ENCODE measurements around the gene RAPGEF1. TPM values are rescaled to one million over a fixed set of nuclear protein-coding genes. Genes with fewer than 3 reads are reported as not detected.

RAPGEF1 gene
- total and polyA plus RNA-seq, 10 donors = 16.9 to 137 (median 104) TPM

DNA sequence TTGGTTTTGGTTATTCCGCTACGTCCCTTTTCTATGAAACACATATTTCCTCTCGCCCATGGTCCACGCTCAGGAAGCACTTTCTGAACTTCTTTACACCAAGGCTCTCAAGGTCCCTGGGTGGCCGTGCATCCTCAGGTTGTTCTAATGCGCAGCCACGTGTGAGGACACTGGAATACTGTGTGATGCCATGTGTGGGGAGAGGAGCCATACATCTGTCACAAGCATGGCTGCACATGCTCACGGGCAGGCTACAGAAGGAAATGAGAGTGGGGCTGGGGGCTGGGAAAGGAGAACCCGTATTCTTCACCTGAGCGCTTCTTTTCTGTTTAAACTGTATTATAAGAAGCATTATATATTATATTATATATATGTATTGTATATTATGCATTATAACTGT, 157.8 kb downstream of the RAPGEF1 start:
- intact Hi-C loops (cut with DNase I; ENCODE audit: low total_unique reads) = no loop called here
- peaks cover 21 to 59% (median 43%) of the 10 kb centered on the region in 6 donors for H3K4me1 ChIP-seq

DNA sequence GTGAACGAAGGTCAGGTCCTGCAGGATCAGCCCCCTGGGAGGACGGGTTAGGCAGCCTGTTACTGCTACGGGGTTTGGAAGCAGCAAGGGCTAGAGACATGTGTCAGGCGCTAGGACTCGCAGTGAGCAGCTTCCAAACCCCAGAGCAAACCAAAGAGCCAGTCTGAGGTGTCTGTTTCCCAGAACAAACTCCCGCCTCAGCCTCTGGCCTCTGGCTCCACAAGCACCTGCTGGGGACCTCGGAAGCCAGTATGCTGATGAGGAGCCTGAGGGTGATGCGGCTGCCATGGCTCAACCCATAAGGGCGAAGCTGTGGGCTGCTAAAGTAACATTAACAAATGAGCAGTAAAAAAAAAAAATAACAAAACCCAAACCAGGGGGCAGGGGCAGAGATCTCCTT, 159.5 kb downstream of the RAPGEF1 start:
- intact Hi-C loops (cut with DNase I; ENCODE audit: low total_unique reads) = no loop called here
- peaks cover 17 to 51% (median 37%) of the 10 kb centered on the region in 6 donors for H3K4me1 ChIP-seq
- no peak overlapping the region for H3K4me3 ChIP-seq
- no peaks in the 10 kb centered on the region for H3K9me3 ChIP-seq
- DNase-seq = no peak
- H3K27me3 ChIP-seq (replicated peaks in 1 of 7) = no peaks in the 10 kb centered on the region
- peak overlapping the region in 2 of 8 donors; percentile 75 to 89 for H3K27ac ChIP-seq
- WGBS, 5 donors = 96 to 100% (median 98%) methylated on average over 9 of the region's 9 CpGs
- H3K36me3 ChIP-seq = peaks cover 8 to 100% (median 77%) of the 10 kb centered on the region in 6 donors
- TF ChIP-seq, protein P1, sequence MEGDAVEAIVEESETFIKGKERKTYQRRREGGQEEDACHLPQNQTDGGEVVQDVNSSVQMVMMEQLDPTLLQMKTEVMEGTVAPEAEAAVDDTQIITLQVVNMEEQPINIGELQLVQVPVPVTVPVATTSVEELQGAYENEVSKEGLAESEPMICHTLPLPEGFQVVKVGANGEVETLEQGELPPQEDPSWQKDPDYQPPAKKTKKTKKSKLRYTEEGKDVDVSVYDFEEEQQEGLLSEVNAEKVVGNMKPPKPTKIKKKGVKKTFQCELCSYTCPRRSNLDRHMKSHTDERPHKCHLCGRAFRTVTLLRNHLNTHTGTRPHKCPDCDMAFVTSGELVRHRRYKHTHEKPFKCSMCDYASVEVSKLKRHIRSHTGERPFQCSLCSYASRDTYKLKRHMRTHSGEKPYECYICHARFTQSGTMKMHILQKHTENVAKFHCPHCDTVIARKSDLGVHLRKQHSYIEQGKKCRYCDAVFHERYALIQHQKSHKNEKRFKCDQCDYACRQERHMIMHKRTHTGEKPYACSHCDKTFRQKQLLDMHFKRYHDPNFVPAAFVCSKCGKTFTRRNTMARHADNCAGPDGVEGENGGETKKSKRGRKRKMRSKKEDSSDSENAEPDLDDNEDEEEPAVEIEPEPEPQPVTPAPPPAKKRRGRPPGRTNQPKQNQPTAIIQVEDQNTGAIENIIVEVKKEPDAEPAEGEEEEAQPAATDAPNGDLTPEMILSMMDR (IDR thresholded peaks at IDR 0.05 in 8 of 11, conservative IDR thresholded peaks at IDR 0.05 in 3 of 11) = no peak
- TF ChIP-seq POLR2A (IDR thresholded peaks at IDR 0.05) (no peak), POLR2AphosphoS5 (IDR thresholded peaks at IDR 0.05) (no peak)

More for the DNA sequence above, 157.8 kb downstream of the RAPGEF1 start:
- Histone ChIP-seq H3K4me3 (no peak overlapping the region), H3K9me3 (no peaks in the 10 kb centered on the region), H3K27ac (no peak overlapping the region), H3K36me3 (peaks cover 8 to 88% (median 68%) of the 10 kb centered on the region in 6 donors), H3K27me3 (replicated peaks in 1 of 7) (no peaks in the 10 kb centered on the region)
- DNase-seq = no peak
- TF ChIP-seq POLR2A (IDR thresholded peaks at IDR 0.05) (no peak), POLR2AphosphoS5 (IDR thresholded peaks at IDR 0.05) (no peak)
- TF ChIP-seq, protein P1 (IDR thresholded peaks at IDR 0.05 in 8 of 11, conservative IDR thresholded peaks at IDR 0.05 in 3 of 11) = no peak
- 81 to 94% (median 90%) methylated on average over 10 of the region's 10 CpGs for WGBS, 5 donors

DNA sequence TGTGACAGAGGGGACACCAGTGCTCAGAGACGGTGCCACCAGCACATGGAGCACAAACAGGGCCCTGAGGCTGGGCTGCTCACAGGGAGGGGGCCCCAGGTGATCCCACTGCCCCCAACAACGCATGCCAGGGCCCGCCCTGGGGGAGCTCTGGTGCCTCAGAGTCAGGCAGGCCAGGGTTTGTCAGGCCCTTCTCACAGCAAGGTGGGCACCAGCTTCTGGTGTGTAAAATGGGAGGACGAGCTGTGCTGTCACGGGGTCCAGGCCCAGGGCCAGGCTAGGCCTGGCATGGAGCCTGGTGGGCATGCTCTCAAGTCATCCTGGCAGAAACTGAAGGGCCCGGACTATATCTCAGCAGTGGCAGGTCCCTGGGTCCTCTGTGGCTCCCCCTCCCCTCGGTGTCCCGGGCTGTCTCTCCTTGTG, 160.1 kb downstream of the RAPGEF1 start:
- intact Hi-C loops (cut with DNase I; ENCODE audit: low total_unique reads) = no loop called here
- TF ChIP-seq POLR2A (IDR thresholded peaks at IDR 0.05) (no peak), POLR2AphosphoS5 (IDR thresholded peaks at IDR 0.05) (no peak)
- TF ChIP-seq, protein P1 (IDR thresholded peaks at IDR 0.05 in 8 of 11, conservative IDR thresholded peaks at IDR 0.05 in 3 of 11) = no peak
- WGBS, 5 donors = 80 to 100% (median 91%) methylated on average over 1 to 8 of the region's 8 CpGs
- Histone ChIP-seq H3K4me1 (peaks cover 12 to 49% (median 32%) of the 10 kb centered on the region in 6 donors), H3K36me3 (peaks cover 8 to 100% (median 78%) of the 10 kb centered on the region in 6 donors), H3K4me3 (no peak overlapping the region), H3K27me3 (replicated peaks in 1 of 7) (no peaks in the 10 kb centered on the region), H3K9me3 (no peaks in the 10 kb centered on the region), H3K27ac (peak overlapping the region in 5 of 8 donors; percentile 62 to 89 (median 79))
- DNase-seq = no peak

DNA sequence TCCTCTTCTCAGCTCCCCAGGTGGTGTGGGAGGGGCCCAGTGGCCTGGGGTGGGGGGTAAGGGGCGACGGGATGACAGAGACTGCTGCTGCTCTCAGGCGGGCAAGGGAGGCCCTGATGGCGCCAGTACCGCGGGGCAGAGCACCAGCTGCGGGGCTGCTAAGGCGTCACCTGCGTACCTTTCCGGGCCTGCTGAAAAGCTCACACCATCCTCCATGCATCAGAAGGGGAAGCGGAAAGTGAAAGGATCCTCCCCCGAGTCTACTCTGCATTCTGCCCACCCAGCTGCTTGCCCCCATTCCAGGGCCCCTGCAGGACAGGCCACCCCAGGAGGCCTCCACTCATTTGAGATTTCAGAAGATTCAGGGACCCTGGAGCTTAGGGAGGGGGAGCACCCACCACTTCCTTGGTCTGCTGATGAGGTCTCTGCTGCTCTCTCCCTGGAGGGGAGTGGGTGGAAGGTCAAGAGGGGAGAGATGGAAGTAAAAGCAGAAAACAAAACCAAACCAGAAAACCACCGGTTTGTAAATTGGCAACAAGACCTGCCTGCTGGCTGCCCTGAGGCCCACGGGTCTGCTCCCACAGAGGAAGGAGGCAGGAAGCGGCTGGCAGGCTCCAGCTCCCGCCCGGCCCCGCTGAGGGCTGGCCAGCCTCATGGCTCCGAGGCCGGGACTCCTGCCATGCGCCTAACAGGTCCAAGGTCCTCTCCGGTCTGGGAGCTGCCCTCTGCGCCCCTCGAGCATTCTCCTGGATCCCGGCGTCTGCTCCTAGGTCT, 161.0 kb downstream of the RAPGEF1 start:
- H3K4me3 ChIP-seq = peak overlapping the region in 2 of 8 donors; percentile 2 to 31
- peaks cover 5 to 41% (median 24%) of the 10 kb centered on the region in 6 donors for H3K4me1 ChIP-seq
- peaks cover 3 to 100% (median 74%) of the 10 kb centered on the region in 6 donors for H3K36me3 ChIP-seq
- H3K9me3 ChIP-seq = no peaks in the 10 kb centered on the region
- peak overlapping the region; percentile 52 to 89 (median 74) for H3K27ac ChIP-seq
- no peaks in the 10 kb centered on the region for H3K27me3 ChIP-seq (replicated peaks in 1 of 7)
- peak; percentile 92 for DNase-seq
- TF ChIP-seq, protein P1 (IDR thresholded peaks at IDR 0.05 in 8 of 11, conservative IDR thresholded peaks at IDR 0.05 in 3 of 11) = no peak
- TF ChIP-seq POLR2AphosphoS5 (IDR thresholded peaks at IDR 0.05) = peak; percentile 52 to 72 (median 60)
- WGBS, 5 donors = 23 to 56% (median 34%) methylated on average over 26 of the region's 26 CpGs
- intact Hi-C loops (cut with DNase I; ENCODE audit: low total_unique reads) = no loop called here

Measured in spleen (tissue), 11 donors.